Endothelial cell (in vitro differentiated cells): Measurements from ENCODE around the gene MAP6. TPM values are rescaled to one million over a fixed set of nuclear protein-coding genes. Genes with fewer than 3 reads are reported as not detected.

ENCODE experiments used
- DNase-seq: peaks from one replicate; pipeline ENCODE4 v3.0.0; 2021; ENCODE audit warnings: low spot score
- H3K27ac Mint-ChIP-seq: one replicate; pipeline ENCODE4 v1.8.0; 2021; ENCODE audit warnings: mixed read lengths, inconsistent platforms; ENCODE audit not compliant: unreplicated experiment
- H3K27me3 Mint-ChIP-seq: one replicate; pipeline ENCODE4 v1.8.0; 2021; ENCODE audit warnings: mild to moderate bottlenecking, moderate library complexity, mixed read lengths, inconsistent platforms; ENCODE audit not compliant: unreplicated experiment
- H3K36me3 Mint-ChIP-seq: one replicate; pipeline ENCODE4 v1.8.0; 2021; ENCODE audit warnings: mild to moderate bottlenecking, low read depth, mixed read lengths, inconsistent platforms; ENCODE audit not compliant: unreplicated experiment
- H3K4me1 Mint-ChIP-seq: one replicate; pipeline ENCODE4 v1.8.0; 2021; ENCODE audit warnings: mild to moderate bottlenecking, mixed read lengths, inconsistent platforms; ENCODE audit not compliant: unreplicated experiment
- H3K4me3 Mint-ChIP-seq: one replicate; pipeline ENCODE4 v1.8.0; 2021; ENCODE audit warnings: mild to moderate bottlenecking, mixed read lengths, inconsistent platforms; ENCODE audit not compliant: unreplicated experiment
- H3K9me3 Mint-ChIP-seq: one replicate; pipeline ENCODE4 v1.8.0; 2021; ENCODE audit warnings: mixed read lengths, inconsistent platforms; ENCODE audit not compliant: unreplicated experiment
- CTCF ChIP-seq: fragments of 200-600 bp; sonication (generic); IDR thresholded peaks from one replicate; pipeline ENCODE4 v1.5.0; 2021; ENCODE audit warnings: antibody characterized with exemption; ENCODE audit not compliant: unreplicated experiment
- total RNA-seq: library from RNA; stranded (reverse); fragmentation: NEBNext Ultra II Directional; extraction: Animal tissue kit (Norgen Biotek cat#: 25700); gene quantifications from one replicate; pipeline ENCODE4 v1.2.1, GENCODE V29; 2021; ENCODE audit not compliant: unreplicated experiment

Gene MAP6
- total RNA-seq, 1 donor from 2014 or later = 0.26 TPM

GRCh38 chr11:75616281-75616680, 52.6 kb downstream of the MAP6 start:
- TF ChIP-seq CTCF = no peak
- no peak for DNase-seq
- H3K27ac Mint-ChIP-seq = no peak overlapping the region
- no peak overlapping the region for H3K4me3 Mint-ChIP-seq
- no peaks in the 10 kb centered on the region for H3K36me3 Mint-ChIP-seq
- no peaks in the 10 kb centered on the region for H3K4me1 Mint-ChIP-seq
- peaks cover 2% of the 10 kb centered on the region for H3K27me3 Mint-ChIP-seq
- no peaks in the 10 kb centered on the region for H3K9me3 Mint-ChIP-seq

GRCh38 chr11:75615751-75616150, 53.1 kb downstream of the MAP6 start:
- Mint-ChIP-seq H3K4me1 (no peaks in the 10 kb centered on the region), H3K27me3 (peaks cover 2% of the 10 kb centered on the region), H3K36me3 (no peaks in the 10 kb centered on the region), H3K4me3 (no peak overlapping the region), H3K9me3 (no peaks in the 10 kb centered on the region), H3K27ac (no peak overlapping the region)
- TF ChIP-seq CTCF = no peak
- no peak for DNase-seq

- Mint-ChIP-seq H3K4me3 (no peak overlapping the region), H3K9me3 (no peaks in the 10 kb centered on the region), H3K27ac (no peak overlapping the region), H3K4me1 (no peaks in the 10 kb centered on the region), H3K27me3 (no peaks in the 10 kb centered on the region), H3K36me3 (no peaks in the 10 kb centered on the region)
- no peak for DNase-seq
- TF ChIP-seq CTCF = no peak
Observed at GRCh38 chr11:75611823-75612222, 57.0 kb downstream of the MAP6 start.

- no peak for TF ChIP-seq CTCF
- Mint-ChIP-seq H3K27ac (no peak overlapping the region), H3K36me3 (no peaks in the 10 kb centered on the region), H3K9me3 (no peaks in the 10 kb centered on the region), H3K4me1 (peaks cover 2% of the 10 kb centered on the region), H3K4me3 (no peak overlapping the region), H3K27me3 (peaks cover 2% of the 10 kb centered on the region)
- DNase-seq = no peak
Observed at GRCh38 chr11:75606099-75606498, 62.7 kb downstream of the MAP6 start.

GRCh38 chr11:75603791-75604736, 64.8 kb downstream of the MAP6 start:
- DNase-seq = no peak
- Mint-ChIP-seq H3K4me3 (no peak overlapping the region), H3K9me3 (no peaks in the 10 kb centered on the region), H3K36me3 (no peaks in the 10 kb centered on the region), H3K27ac (no peak overlapping the region), H3K27me3 (peaks cover 2% of the 10 kb centered on the region), H3K4me1 (peaks cover 9% of the 10 kb centered on the region)
- no peak for TF ChIP-seq CTCF
